A204.1 (cell line): ENCODE data around the gene NOP16.

ENCODE experiments used
- FAIRE-seq: peaks from 2 replicates; lab custom pipeline; 2012; peaks lifted over from hg19 to GRCh38; lab: Jason Lieb, UNC

Gene NOP16

DNA sequence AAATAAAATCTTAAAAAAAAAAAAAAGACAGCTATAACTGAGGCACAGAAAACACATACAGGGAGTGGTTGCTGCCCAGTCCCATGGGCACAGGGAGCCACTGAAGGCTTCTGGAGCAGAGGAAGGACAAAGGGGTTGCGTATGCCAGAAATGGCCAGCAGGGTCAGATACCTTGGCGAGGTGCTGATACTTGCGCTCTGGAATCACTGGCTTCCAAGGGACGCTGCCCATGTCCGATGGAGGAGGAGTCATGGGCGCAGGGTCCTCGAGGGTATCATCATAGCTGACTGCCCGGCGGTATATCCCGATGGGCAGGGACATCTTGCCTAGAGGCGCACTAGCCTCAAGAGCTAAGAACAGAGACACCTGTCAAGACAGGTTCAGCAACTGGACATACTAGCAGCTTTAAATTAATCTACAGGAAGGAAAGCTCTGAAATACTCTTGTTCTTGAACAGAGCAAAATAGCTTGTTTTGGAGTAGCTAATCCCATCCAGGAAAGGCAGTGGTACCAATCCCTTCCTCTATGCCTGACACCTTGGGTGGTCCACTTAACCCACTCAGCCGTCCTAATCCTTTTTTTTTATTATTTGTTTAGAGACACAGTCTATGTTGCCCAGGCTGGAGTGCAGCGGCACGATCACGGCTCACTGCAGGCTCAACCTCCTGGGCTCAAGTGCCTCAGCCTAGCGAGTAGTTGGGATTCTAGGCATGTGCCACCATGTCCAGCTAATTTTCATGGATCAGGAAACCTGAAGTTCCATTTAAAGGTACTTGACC is 32.8 kb downstream of the NOP16 start:
- FAIRE-seq = no peak

DNA sequence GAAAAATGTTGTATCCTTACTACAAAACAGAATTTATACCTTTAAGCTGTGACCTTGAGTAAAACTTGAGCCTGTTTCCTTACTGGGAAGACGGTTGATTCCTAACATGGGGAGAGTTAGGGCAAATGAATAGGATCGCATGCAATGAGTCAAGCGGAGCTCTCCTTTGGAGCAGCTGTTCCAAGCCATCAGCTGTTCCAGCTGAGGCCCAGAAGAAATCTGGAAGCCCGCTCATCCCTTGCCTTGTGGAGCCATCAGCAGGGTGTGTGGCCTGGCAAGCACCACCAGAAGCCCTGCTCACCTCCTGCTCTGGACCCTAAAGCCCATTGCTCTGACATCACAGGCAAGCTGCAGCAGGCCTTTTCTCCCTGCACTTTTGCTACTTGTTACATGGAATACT is 34.9 kb downstream of the NOP16 start:
- FAIRE-seq = no peak

DNA sequence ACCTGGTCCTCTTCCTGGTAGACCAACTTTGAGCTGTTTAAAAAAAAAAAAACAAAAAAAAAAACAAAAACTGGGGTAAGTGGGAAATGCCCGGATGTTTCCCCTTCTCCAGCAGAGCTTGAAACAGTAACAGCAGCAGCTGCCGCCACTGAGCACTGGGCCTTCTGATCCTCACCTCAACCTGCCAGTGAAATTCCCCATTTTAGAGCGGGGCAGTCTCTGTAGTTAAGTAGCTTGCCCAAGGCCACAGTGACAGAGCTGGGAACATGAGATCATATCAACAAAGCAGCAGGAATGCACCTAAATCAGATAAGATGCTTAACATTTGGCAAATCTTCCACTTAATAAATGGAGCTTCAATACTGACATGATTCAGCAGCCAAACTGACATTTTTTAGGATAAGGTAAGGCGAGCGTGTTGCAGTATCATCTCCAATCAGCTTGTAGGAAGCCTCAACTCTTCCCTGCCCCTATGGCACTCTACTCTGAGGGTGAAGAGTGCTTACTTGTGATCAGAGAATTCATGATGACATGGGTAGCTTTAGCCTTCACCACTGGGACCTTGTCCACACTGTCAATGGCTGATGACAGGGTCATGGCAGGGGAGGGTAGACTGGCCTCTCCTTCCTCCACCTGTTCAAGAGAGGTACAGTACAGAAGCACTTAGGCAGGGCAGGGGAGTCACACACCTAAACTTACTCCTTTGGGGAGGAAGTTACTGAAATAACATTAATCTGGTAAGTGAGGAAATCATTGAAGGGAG is 36.1 kb downstream of the NOP16 start:
- FAIRE-seq = no peak

DNA sequence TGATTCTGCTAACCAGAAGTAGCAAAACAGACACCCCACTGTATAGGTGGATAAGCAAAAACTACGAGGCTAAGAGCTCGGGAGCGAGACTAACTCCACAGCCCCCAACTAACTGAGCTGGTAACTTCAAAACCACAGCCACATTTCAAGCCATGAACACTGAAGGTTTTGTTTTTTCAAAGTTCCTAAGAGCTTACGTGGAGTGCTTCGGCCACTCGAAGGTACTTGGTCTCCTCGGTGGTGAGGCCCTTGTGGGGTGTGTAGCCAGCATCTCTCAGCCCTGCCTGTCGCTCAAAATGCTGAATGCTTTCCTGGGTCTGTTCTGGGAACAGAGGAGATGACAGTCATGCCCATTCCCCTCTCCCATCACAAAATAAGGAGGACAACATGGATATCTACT is 38.0 kb downstream of the NOP16 start:
- no peak for FAIRE-seq

DNA sequence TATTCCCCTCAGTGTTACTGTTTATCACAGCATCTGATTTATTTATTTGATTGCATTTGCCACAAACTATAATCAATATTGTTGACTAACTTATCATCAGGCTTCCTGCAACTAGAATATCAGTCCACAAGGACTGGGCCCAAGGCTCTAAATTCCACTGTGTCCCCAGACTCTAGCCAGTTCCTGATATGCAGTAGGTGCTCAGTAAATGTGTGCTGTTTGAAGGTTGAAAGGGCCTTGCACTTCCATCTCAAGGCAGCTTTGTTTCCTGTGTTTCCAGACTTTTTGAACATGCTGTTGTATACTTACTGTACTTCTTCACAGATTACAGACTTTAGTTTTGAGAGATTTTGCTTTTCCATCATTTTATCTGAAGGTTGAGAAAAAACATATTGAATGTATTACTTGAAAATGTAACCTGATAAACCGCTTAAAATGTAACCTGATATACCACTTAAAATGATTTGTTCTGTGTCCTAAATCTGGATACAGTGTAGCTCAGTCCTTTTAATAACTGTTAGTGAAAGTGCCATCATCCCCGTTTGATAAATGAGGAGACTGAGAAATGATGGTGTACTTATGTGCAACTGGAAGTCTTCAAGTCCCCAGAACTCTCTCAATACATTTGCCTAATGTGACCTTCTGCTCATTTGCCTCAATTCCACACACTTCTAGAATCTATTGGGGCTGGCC is 45.5 kb downstream of the NOP16 start:
- FAIRE-seq = no peak

DNA sequence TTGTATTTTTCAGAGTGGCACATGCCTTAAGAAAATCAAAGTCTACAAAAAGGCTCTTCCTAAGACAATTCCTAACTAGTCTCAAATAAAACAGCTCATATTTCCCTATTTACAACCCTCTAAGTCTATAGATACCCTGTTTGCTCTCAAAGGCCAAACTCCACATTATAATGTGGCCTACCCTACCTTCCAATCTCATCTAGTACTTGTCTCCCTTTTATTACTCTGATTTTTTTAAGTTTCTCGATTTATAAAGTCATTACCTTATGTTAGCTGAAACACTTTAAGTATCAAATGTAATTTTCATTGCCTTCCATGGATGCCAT is 46.3 kb downstream of the NOP16 start:
- FAIRE-seq = no peak

DNA sequence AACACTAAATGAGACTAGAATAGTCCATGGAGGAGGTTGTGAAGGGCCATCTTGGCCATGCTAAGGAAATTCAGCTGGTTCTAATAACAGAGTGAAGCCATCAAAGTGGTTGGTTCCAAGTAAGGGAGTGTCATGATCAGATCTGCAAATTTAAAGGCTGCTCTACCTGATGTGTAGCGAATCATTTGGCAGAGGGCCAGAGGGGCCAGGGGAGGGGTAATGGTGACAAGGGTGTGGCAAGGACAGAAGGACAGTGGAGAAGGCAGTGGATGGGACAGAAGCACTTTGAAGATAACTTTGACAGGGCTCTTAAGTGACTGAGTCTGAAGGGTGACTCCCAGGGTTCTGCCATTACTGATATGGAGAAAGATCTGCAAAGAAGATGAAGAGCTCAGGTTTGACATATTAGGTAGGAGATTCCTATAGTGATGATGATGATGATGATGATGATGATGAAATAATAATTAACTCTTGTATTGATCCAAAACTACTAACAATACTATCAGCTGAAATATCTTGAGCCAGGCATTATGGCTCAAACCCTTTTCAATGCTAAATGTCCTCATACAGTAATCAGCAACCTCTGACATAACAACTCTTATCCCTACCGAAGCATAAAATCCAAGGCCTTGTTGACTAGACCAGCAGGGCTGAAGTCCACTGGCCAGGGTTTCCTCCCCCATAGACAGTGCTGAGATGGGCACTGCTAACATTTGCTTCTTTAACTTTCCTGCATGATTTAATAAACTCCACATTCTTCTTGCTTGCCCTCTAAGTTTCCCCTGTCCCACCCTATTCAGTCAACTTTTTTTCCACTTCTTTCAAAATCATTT is 46.9 kb downstream of the NOP16 start:
- FAIRE-seq = no peak

DNA sequence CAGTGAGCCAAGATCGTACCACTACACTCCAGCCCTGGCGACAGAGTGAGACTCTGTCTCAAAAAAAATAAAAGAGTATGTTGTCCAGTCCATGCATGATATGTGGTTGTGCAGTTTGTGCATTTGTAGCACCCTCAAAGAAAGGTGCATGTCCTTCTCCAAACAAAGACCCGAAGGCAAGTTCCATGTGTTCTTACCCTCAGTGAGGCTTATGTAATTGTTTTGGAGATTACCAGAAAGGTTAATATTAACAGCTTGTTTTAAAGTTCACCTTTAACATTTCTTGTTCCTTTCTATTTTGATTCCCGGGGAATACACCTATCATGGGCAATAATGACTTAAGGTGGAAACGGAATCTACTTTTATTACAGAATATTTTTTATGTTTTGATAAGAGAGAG is 49.1 kb downstream of the NOP16 start:
- FAIRE-seq = no peak

DNA sequence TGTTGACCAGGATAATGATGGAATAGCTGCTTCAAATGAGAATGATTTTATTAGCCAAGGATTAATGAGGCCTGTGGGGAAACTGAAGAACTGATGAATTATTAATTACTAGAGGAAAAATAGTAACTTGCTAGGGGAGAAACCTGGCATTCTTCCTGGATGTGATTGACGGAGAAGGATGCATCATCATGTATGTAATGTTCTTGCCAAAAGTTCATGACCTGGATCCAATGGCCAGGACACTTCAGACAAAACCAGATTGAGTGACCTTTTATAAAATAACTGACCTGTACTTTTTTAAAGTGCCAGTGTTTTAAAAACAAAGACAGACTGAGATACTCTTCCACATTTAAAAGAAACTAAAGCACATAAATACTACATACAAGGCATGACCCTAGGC is 50.5 kb downstream of the NOP16 start:
- no peak for FAIRE-seq

DNA sequence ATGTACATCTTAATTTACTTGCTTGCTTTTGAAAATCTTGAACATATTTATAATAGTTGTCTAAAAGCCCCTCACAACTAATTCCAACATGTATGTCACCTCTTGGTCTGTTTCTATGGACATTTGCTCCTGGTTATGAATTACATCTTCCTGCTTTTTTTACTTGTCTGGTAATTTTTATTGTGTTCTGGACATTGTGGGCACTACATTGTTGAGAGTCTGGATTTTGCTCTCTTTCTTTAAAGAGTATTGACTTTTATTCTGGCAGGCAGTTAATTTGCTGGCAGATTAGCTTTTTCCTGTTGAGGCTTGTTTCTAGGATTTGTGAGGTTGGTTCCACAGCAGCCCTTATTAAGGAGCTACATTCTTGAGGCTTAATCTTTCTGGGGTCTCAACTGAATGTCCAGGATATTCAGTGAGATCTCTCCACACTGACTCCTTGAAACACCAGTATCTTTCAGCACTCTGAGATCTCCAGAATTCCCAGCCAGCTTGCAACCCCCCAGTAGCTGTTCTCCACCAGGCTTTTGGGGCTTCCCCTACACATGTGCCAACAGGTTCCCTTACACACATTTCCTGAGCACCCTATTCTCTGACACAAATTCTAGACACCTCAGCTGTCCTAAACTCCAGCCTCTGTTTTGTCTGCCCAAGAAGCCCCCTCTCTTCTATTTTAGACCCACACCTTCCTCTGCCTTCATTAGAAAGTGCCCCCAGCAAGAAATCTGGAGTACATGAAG is 54.2 kb downstream of the NOP16 start:
- no peak for FAIRE-seq
